Measurements from ENCODE around the gene LMX1B. TPM values are rescaled to one million over a fixed set of nuclear protein-coding genes. Genes with fewer than 3 reads are reported as not detected.

LMX1B gene
- polyA plus RNA-seq, 1 donor (not counting 4 experiments of a cell fraction or from before 2014, with no cell fraction given), result 0.24 TPM

DNA sequence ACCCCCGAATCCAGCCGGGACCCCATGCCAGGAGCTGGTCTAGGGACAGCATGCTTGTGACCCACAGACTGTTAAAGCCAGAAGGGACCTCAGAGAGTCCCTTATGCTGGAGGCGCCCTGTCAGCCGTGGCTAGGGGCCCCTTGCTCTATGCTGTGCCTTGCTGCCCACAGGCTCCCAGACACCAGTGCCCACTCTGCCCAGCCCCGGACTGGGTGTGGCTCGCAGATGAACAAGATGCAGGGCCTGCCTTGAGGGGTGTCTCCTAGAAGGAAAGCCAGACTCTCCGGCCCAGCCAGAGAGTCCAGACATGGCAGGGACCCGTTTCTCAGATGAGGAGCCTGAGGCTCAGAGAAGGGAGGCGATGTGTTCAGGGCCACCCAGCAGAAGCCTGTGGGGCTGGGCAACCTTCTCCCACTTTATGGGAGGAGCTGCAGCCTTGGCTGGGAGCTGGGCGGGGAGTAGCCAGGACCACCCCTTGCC lies 85.7 kb downstream of the LMX1B start:
- Histone ChIP-seq H3K79me2 (ENCODE audit: control insufficient read depth, insufficient read depth, low read length) (no peaks in the 10 kb centered on the region), H3K27ac (ENCODE audit: control insufficient read depth, insufficient read depth, low read length) (no peak overlapping the region), H3K27me3 (ENCODE audit: control insufficient read depth, extremely low read depth, insufficient read depth, low read length) (peaks cover 16% of the 10 kb centered on the region), H4K20me1 (ENCODE audit: control insufficient read depth, extremely low read depth, insufficient read depth, low read length) (peaks cover 2% of the 10 kb centered on the region), H3K4me3 (ENCODE audit: control insufficient read depth in 2 of 3, extremely low read depth in 1 of 3, insufficient read depth in 2 of 3, low read depth in 1 of 3, low read length in 3 of 3) (no peak overlapping the region), H3K4me2 (ENCODE audit: control insufficient read depth, extremely low read depth, insufficient read depth, low read depth, low read length) (no peak overlapping the region), H3K36me3 (ENCODE audit: control insufficient read depth in 2 of 2, extremely low read depth in 1 of 2, insufficient read depth in 2 of 2, low read length in 2 of 2) (no peaks in the 10 kb centered on the region), H3K4me1 (ENCODE audit: control insufficient read depth, extremely low read depth, insufficient read depth, low read length) (peaks cover 12% of the 10 kb centered on the region), H2AFZ (ENCODE audit: control insufficient read depth, low read length) (no peak overlapping the region), H3K9me3 (ENCODE audit: control insufficient read depth, low read depth, low read length) (no peaks in the 10 kb centered on the region), H3K9me1 (ENCODE audit: control insufficient read depth, extremely low read depth, insufficient read depth, low read length) (no peaks in the 10 kb centered on the region), H3K9ac (ENCODE audit: control insufficient read depth, extremely low read depth, insufficient read depth, low read length) (no peak overlapping the region)
- dilution Hi-C loops (cut with MboI; ENCODE audit: extremely low pct_ligation_motif_present, low sequenced_read_pairs), result no loop called here
- no peak for TF ChIP-seq EZH2 (IDR thresholded peaks at IDR 0.05; ENCODE audit: low read length)
- TF ChIP-seq, protein P1, sequence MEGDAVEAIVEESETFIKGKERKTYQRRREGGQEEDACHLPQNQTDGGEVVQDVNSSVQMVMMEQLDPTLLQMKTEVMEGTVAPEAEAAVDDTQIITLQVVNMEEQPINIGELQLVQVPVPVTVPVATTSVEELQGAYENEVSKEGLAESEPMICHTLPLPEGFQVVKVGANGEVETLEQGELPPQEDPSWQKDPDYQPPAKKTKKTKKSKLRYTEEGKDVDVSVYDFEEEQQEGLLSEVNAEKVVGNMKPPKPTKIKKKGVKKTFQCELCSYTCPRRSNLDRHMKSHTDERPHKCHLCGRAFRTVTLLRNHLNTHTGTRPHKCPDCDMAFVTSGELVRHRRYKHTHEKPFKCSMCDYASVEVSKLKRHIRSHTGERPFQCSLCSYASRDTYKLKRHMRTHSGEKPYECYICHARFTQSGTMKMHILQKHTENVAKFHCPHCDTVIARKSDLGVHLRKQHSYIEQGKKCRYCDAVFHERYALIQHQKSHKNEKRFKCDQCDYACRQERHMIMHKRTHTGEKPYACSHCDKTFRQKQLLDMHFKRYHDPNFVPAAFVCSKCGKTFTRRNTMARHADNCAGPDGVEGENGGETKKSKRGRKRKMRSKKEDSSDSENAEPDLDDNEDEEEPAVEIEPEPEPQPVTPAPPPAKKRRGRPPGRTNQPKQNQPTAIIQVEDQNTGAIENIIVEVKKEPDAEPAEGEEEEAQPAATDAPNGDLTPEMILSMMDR (optimal IDR thresholded peaks at IDR 0.05 in 1 of 3, IDR thresholded peaks at IDR 0.05 in 1 of 3, conservative IDR thresholded peaks at IDR 0.05 in 1 of 3; ENCODE audit: extremely low read depth in 1 of 3, insufficient read depth in 2 of 3, low read length in 3 of 3), result no peak
- DNase-seq (ENCODE audit: low read depth, low spot score), result no peak
- no peak for FAIRE-seq

DNA sequence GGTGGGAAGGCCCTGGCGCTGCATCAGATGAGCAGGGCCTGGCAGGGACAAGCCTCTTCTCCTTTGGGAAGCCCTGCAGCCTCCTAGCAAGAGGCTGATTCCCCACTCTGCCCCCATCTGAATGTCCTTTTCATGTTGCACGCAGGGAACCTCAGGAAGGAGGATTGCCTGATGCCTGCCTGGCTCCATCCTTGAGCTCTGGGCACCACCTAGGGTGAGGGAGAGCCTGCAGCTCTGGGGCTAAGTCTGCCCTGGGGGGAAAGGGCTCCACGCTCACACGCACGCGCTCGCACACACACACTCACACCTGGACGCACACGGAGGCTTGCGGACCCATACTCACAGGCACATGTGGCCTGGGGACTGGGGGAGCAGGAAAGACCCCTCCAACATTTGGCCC lies 86.6 kb downstream of the LMX1B start:
- Histone ChIP-seq H3K4me2 (ENCODE audit: control insufficient read depth, extremely low read depth, insufficient read depth, low read depth, low read length) (no peak overlapping the region), H3K9ac (ENCODE audit: control insufficient read depth, extremely low read depth, insufficient read depth, low read length) (no peak overlapping the region), H3K36me3 (ENCODE audit: control insufficient read depth in 2 of 2, extremely low read depth in 1 of 2, insufficient read depth in 2 of 2, low read length in 2 of 2) (no peaks in the 10 kb centered on the region), H3K27me3 (ENCODE audit: control insufficient read depth, extremely low read depth, insufficient read depth, low read length) (peaks cover 16% of the 10 kb centered on the region), H3K79me2 (ENCODE audit: control insufficient read depth, insufficient read depth, low read length) (no peaks in the 10 kb centered on the region), H3K9me1 (ENCODE audit: control insufficient read depth, extremely low read depth, insufficient read depth, low read length) (no peaks in the 10 kb centered on the region), H3K4me1 (ENCODE audit: control insufficient read depth, extremely low read depth, insufficient read depth, low read length) (peaks cover 15% of the 10 kb centered on the region), H3K9me3 (ENCODE audit: control insufficient read depth, low read depth, low read length) (no peaks in the 10 kb centered on the region), H2AFZ (ENCODE audit: control insufficient read depth, low read length) (no peak overlapping the region), H3K27ac (ENCODE audit: control insufficient read depth, insufficient read depth, low read length) (no peak overlapping the region), H4K20me1 (ENCODE audit: control insufficient read depth, extremely low read depth, insufficient read depth, low read length) (peaks cover 2% of the 10 kb centered on the region), H3K4me3 (ENCODE audit: control insufficient read depth in 2 of 3, extremely low read depth in 1 of 3, insufficient read depth in 2 of 3, low read depth in 1 of 3, low read length in 3 of 3) (no peak overlapping the region)
- no peak for TF ChIP-seq EZH2 (IDR thresholded peaks at IDR 0.05; ENCODE audit: low read length)
- TF ChIP-seq, protein P1 (optimal IDR thresholded peaks at IDR 0.05 in 1 of 3, IDR thresholded peaks at IDR 0.05 in 1 of 3, conservative IDR thresholded peaks at IDR 0.05 in 1 of 3; ENCODE audit: extremely low read depth in 1 of 3, insufficient read depth in 2 of 3, low read length in 3 of 3), result no peak
- FAIRE-seq (no peak), DNase-seq (ENCODE audit: low read depth, low spot score) (no peak)
- dilution Hi-C loops (cut with MboI; ENCODE audit: extremely low pct_ligation_motif_present, low sequenced_read_pairs), result no loop called here
